Glomerular visceral epithelial cell (primary cell): ENCODE measurements around the gene CASP8AP2.
"Not testable (repeated sequence)": the region's sequence is repeated elsewhere in the genome, so short reads cannot be mapped to it uniquely, and the experiment has no call there.

ENCODE experiments used
- DNase-seq: peaks from one replicate; pipeline ENCODE4 v3.0.0-alpha.2; 2016; ENCODE audit errors: extremely low spot score

CASP8AP2 gene

GRCh38 chr6:89829472-89830169, at the start of gene CASP8AP2:
CASP8AP2 (plus strand) TSS chr6:89829880.
- peak; percentile 100 for DNase-seq

- DNase-seq: no peak
Measured at GRCh38 chr6:89781070-89782034, 48.3 kb upstream of the CASP8AP2 start.

- no peak for DNase-seq
Measured at GRCh38 chr6:89782222-89782621, 47.5 kb upstream of the CASP8AP2 start.

GRCh38 chr6:89783293-89783692, 46.4 kb upstream of the CASP8AP2 start:
- DNase-seq: not testable (repeated sequence)

GRCh38 chr6:89784838-89785237, 44.8 kb upstream of the CASP8AP2 start:
- DNase-seq: no peak

GRCh38 chr6:89786970-89787369, 42.7 kb upstream of the CASP8AP2 start:
- no peak for DNase-seq

- no peak for DNase-seq
Measured at GRCh38 chr6:89787660-89788328, 41.9 kb upstream of the CASP8AP2 start.

GRCh38 chr6:89789980-89790379, 39.7 kb upstream of the CASP8AP2 start:
- no peak for DNase-seq

GRCh38 chr6:89790403-89790802, 39.3 kb upstream of the CASP8AP2 start:
- no peak for DNase-seq

- DNase-seq: peak; percentile 31
Measured at GRCh38 chr6:89792881-89793280, 36.8 kb upstream of the CASP8AP2 start.

GRCh38 chr6:89793586-89793985, 36.1 kb upstream of the CASP8AP2 start:
- DNase-seq: no peak

- no peak for DNase-seq
Measured at GRCh38 chr6:89794324-89794723, 35.4 kb upstream of the CASP8AP2 start.

- DNase-seq: peak; percentile 78
Measured at GRCh38 chr6:89797317-89797716, 32.4 kb upstream of the CASP8AP2 start.

- no peak for DNase-seq
Measured at GRCh38 chr6:89799096-89799495, 30.6 kb upstream of the CASP8AP2 start.

GRCh38 chr6:89799756-89800155, 29.9 kb upstream of the CASP8AP2 start:
- DNase-seq: no peak

- no peak for DNase-seq
Measured at GRCh38 chr6:89803271-89803670, 26.4 kb upstream of the CASP8AP2 start.

GRCh38 chr6:89805814-89806371, 23.8 kb upstream of the CASP8AP2 start:
- DNase-seq: no peak

- no peak for DNase-seq
Measured at GRCh38 chr6:89807581-89807980, 22.1 kb upstream of the CASP8AP2 start.

GRCh38 chr6:89813422-89813821, 16.3 kb upstream of the CASP8AP2 start:
- not testable (repeated sequence) for DNase-seq

GRCh38 chr6:89817481-89817880, 12.2 kb upstream of the CASP8AP2 start:
- no peak for DNase-seq

GRCh38 chr6:89818977-89819335, 10.7 kb upstream of the CASP8AP2 start:
- peak; percentile 38 for DNase-seq
